Measurements from ENCODE around the gene MLLT3. TPM values are rescaled to one million over a fixed set of nuclear protein-coding genes. Genes with fewer than 3 reads are reported as not detected.

The MLLT3 gene
- total RNA-seq, 1 donor from 2014 or later = 15.8 TPM

GRCh38 chr9:20380546-20380945 lies 241.8 kb downstream of the MLLT3 start:
- Histone ChIP-seq H3K4me3 (ENCODE audit: low read depth, low read length) (no peak overlapping the region), H3K27me3 (ENCODE audit: control insufficient read depth, insufficient read depth, low read length) (no peaks in the 10 kb centered on the region), H3K36me3 (ENCODE audit: control insufficient read depth, insufficient read depth, low read length) (no peaks in the 10 kb centered on the region)
- TF ChIP-seq, protein P1, sequence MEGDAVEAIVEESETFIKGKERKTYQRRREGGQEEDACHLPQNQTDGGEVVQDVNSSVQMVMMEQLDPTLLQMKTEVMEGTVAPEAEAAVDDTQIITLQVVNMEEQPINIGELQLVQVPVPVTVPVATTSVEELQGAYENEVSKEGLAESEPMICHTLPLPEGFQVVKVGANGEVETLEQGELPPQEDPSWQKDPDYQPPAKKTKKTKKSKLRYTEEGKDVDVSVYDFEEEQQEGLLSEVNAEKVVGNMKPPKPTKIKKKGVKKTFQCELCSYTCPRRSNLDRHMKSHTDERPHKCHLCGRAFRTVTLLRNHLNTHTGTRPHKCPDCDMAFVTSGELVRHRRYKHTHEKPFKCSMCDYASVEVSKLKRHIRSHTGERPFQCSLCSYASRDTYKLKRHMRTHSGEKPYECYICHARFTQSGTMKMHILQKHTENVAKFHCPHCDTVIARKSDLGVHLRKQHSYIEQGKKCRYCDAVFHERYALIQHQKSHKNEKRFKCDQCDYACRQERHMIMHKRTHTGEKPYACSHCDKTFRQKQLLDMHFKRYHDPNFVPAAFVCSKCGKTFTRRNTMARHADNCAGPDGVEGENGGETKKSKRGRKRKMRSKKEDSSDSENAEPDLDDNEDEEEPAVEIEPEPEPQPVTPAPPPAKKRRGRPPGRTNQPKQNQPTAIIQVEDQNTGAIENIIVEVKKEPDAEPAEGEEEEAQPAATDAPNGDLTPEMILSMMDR (IDR thresholded peaks at IDR 0.05; ENCODE audit: insufficient read depth, low read length, severe bottlenecking) = no peak
- DNase-seq (ENCODE audit: low read depth) = no peak
- no peak for FAIRE-seq

- no peaks in the 10 kb centered on the region for H3K27me3 ChIP-seq (ENCODE audit: control insufficient read depth, insufficient read depth, low read length)
- FAIRE-seq (no peak), DNase-seq (ENCODE audit: low read depth) (no peak)
- H3K36me3 ChIP-seq (ENCODE audit: control insufficient read depth, insufficient read depth, low read length) = no peaks in the 10 kb centered on the region
- TF ChIP-seq, protein P1 (IDR thresholded peaks at IDR 0.05; ENCODE audit: insufficient read depth, low read length, severe bottlenecking) = no peak
- H3K4me3 ChIP-seq (ENCODE audit: low read depth, low read length) = no peak overlapping the region
Measured at GRCh38 chr9:20379804-20380225, 242.5 kb downstream of the MLLT3 start.

DNA sequence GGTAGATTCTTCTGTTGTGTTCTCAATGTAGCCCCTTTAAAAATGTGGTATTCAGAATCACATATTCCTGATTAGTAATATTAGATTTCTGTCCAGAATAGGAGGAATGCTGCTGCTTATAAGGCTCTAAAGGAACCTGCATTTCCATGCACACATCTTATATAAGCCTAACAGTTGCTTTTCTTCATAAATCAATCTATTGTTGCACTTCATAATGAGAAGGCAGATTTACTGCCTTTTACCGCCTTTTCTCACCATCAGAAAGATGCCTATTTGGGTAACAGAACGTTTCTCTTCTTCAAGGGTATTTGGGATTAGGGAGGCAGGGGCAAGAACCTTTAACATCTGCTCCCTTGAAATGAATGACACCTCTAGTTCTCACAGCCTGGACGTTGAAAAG lies 243.4 kb downstream of the MLLT3 start:
- FAIRE-seq = no peak
- TF ChIP-seq, protein P1 (IDR thresholded peaks at IDR 0.05; ENCODE audit: insufficient read depth, low read length, severe bottlenecking) = no peak
- Histone ChIP-seq H3K36me3 (ENCODE audit: control insufficient read depth, insufficient read depth, low read length) (no peaks in the 10 kb centered on the region), H3K4me3 (ENCODE audit: low read depth, low read length) (no peak overlapping the region), H3K27me3 (ENCODE audit: control insufficient read depth, insufficient read depth, low read length) (no peaks in the 10 kb centered on the region)
- no peak for DNase-seq (ENCODE audit: low read depth)

DNA sequence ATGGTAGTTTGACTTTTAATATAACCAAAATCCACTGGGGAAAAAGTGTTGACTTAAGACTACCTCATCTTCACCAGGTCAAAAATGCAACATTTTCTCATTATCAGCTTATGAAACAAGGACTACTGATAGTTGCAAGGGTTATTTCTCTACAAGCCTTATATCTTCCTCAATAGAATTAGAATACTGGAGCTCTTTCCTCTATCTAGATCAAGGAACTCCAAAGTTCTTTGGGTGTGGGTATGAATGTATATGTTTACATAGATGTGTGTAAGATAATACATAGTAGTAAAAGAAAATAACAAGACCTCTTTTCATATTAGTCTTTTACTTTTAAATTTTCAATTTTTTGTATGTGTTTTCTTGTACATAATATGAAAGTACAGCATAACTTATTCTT lies 244.5 kb downstream of the MLLT3 start:
- DNase-seq (ENCODE audit: low read depth) (no peak), FAIRE-seq (no peak)
- TF ChIP-seq, protein P1 (IDR thresholded peaks at IDR 0.05; ENCODE audit: insufficient read depth, low read length, severe bottlenecking) = no peak
- Histone ChIP-seq H3K27me3 (ENCODE audit: control insufficient read depth, insufficient read depth, low read length) (no peaks in the 10 kb centered on the region), H3K36me3 (ENCODE audit: control insufficient read depth, insufficient read depth, low read length) (no peaks in the 10 kb centered on the region), H3K4me3 (ENCODE audit: low read depth, low read length) (no peak overlapping the region)

DNA sequence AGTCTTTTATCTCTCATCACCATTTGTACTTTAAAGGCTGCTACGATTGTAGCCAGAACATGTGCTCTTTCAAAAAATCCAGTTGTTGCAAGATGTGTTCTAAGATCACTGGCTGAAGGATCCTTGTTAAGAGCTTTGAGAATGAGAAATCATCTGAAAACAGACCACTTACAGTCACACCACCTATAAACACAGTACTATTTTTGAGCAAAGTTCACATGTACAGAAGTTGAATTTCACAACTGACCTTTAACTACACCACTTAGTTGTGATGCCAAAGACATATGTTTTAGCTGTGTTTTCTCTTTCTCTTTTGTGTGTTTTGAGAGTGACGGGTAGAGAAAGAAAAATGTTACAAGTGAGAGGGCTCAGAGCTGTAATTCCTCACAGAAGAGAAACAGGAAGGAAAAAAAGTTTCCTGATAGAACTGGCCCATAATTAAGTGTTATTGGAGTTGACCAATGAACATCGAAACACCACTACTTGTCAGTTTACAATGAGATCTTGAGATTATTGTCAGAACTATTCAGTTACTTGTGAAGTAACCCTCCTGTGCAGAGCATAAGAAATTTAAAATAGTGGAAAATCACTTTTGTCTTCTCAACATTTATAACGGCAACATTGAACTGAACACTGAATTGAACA lies 245.4 kb downstream of the MLLT3 start:
- DNase-seq (ENCODE audit: low read depth) (no peak), FAIRE-seq (no peak)
- no peak overlapping the region for H3K4me3 ChIP-seq (ENCODE audit: low read depth, low read length)
- H3K36me3 ChIP-seq (ENCODE audit: control insufficient read depth, insufficient read depth, low read length) = no peaks in the 10 kb centered on the region
- TF ChIP-seq, protein P1 (IDR thresholded peaks at IDR 0.05; ENCODE audit: insufficient read depth, low read length, severe bottlenecking) = no peak
- no peaks in the 10 kb centered on the region for H3K27me3 ChIP-seq (ENCODE audit: control insufficient read depth, insufficient read depth, low read length)

DNA sequence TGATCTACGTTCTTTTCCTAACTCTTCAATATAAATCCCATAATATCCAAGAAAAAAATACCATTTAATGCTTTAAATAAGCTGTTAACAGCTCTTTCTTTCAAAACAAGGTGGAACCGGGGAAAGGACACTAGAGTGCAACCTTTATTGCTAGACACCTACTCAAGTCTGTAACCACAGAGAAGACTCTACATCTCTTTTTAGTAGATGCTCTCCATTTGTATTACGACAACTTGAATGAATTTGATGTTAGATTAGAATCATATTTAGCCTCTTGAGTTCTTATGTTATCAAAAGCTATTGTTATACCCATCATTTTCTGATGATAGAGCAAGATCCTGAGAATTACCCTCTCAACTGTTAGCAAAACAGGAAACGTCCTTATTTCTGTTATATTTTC lies 246.3 kb downstream of the MLLT3 start:
- no peaks in the 10 kb centered on the region for H3K27me3 ChIP-seq (ENCODE audit: control insufficient read depth, insufficient read depth, low read length)
- DNase-seq (ENCODE audit: low read depth) (no peak), FAIRE-seq (no peak)
- H3K36me3 ChIP-seq (ENCODE audit: control insufficient read depth, insufficient read depth, low read length) = no peaks in the 10 kb centered on the region
- no peak overlapping the region for H3K4me3 ChIP-seq (ENCODE audit: low read depth, low read length)
- TF ChIP-seq, protein P1 (IDR thresholded peaks at IDR 0.05; ENCODE audit: insufficient read depth, low read length, severe bottlenecking) = no peak

Measured in bronchial epithelial cell (primary cell).